HG03135 (cell line): ENCODE results near the gene CAPN13.

Experiments used
- ATAC-seq: cut with Tn5 transposase; IDR thresholded peaks from one replicate; pipeline ENCODE4 v1.9.1; 2021; ENCODE audit warnings: mild to moderate bottlenecking, moderate library complexity; ENCODE audit not compliant: unreplicated experiment

Gene CAPN13

DNA sequence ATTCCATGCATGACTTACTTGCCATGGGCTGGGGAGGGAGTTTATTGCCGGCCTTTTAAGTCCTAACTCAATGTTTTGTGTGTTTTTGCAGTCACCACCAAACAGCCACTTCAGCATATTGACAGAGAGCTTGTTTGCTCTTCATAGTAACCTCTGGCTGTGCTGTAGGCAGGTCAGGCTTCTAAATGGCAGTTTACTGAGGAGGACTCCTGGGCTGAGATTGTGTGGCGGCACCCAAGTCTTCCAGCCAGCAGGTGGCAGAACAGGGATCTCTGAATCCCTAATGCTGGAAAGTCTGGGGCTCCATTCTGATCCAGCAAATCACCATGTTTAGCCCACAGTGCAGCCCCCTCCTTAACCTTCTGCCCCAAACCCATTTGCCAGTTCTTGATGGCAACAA, 121.2 kb downstream of the CAPN13 start:
- no peak for ATAC-seq

DNA sequence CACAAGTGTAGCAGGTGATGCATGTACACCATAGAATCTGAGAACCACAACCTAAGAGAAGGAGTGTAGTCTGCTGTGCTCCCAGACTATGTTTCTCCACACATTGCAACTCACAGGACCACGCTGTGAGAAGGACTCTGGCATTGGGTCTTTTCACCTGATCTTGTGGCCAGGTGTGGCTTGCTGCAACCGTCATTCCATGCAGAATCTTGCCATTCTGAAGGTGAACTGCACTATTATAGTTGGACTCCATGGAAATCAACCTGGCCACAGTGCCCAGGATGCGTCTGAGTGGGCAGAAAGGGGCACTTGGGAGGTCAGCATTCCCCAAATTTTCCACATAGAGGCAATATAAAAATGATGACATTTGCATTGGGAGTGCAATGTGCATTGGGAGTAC, 122.2 kb downstream of the CAPN13 start:
- ATAC-seq: no peak

DNA sequence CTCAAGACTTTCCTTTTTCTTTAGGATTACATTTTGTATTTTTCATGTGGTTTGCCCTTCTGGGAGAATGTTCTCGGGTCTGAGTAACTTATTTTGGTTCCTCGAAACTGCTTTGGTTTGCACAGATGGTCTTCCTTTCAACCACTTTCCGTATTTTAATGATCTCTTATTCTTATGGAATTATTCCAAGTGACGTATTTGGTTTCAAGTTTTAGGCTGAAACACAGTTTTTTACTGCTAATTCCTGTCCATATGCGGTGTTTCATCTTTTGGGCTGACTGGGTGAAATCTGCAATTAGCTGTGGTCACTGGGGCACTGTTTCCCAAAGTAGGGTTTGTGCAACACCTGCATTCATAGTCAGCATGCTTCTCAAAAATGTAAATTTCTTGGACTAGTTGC, 122.7 kb downstream of the CAPN13 start:
- no peak for ATAC-seq

DNA sequence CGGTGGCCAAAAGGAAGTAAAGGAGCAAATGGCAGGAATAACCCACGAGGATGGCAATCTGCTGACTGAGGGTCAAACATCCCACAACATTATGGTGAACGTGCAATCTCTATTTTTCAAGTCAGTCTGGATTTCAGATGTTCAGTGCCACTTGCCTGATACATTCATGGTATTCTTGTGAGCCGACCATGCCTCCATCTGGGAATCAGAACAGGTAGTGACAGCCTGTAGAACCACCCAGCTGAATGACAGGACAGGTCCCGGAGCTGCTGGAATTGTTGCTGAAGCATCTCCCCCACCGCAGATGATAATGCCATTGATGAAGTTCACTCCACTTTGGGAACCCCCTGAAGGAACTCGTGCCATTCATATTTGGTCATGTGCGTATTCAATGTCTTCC, 123.2 kb downstream of the CAPN13 start:
- no peak for ATAC-seq

DNA sequence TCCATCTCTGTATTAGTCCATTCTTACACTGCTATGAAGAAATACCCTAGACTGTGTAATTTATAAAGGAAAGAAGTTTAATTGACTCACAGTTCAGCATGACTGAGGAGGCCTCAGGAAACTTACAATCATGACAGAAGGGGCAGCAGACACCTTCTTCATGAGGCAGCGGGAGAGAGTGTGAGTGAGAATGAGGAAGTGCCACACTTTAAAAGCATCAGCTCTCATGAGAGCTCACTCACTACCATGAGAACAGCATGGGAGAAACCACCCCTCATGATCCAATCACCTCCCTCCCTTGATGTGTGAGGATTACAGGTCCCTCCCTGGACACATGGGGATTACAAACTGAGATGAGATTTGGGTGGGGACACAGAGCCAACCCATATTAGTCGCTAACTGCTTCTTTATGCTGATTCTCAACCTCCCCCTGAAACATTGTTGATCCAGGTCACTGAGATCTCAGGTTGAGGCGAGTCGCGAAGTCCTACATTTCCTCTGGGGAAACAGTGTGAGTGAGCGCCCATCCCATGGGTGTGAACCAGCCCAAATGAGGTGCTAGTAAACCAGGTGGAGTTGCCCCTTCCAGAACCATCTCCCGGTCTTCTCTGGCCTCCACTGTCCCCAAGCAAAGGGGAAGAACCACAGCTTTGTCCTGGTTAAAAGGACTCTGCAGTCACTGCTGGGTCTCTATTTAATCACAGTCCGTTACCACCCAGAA, 123.8 kb downstream of the CAPN13 start:
- ATAC-seq: no peak

DNA sequence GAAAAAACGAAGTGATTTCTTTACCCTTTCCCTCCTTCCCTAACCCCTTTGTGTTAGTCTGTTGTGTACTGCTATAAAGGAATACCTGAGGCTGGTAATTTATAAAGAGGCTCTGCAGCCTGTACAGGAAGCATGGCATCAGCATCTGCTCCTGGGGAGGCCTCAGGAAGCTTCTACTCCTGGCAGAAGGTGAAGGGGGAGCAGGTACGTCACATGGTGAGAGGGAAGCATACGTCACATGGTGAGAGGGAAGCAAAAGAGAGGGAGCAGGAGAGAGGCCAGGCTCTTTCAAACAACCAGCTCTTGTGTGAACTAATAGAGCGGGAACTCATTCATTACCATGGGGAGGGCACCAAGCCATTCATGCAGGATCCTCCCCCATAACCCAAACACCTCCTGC, 126.2 kb downstream of the CAPN13 start:
- ATAC-seq: no peak

DNA sequence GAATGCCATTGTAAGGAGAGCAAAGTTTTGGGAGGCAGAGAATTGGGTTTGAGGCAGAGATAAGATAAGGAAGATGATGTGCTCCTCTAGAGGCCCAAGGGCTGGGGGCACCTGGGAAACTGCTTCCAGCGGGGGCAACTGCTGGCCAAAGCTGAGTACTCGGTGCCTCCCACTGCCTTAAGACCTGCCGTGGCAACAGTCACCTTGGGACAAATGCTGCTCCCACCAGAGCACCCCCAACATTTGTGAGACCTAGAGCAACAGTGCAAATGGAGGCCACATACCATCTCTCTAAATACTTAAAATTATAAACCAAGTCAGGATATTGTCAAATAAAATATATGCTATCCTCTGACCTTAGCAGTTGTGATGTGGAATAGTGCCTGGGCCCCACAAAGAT, 127.1 kb downstream of the CAPN13 start:
- ATAC-seq: no peak

DNA sequence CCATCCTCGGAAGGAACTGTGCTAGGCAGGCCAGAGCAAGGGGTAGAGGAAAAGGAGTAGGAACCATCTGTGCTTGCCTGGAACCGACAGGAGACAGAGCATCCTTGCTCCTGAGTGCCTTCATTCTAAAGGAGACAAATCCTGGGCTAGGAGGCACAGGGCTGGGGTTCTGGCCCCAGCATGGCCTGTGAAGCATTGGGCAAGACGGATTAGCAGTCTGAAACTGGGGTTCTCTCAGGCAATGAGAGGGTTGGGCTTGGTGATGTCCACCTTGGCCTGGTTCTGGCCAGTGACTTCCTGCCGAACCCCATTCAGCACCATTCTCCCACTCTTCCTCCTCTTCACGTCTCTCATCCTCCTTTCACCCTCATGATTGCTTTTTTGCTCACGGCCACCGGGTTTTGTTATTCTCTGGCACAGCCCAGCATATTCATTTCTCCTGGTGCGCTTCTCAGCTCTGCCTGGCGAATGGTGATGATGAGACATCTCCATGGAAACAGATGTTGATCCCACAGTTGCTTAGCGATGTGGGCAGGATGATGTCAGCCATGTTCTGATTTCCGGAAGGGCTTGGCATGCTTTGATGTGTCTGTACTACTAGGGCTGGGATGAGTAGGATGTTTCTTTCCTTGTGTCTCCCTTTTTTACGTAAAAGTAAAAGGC, 127.7 kb downstream of the CAPN13 start:
- no peak for ATAC-seq

DNA sequence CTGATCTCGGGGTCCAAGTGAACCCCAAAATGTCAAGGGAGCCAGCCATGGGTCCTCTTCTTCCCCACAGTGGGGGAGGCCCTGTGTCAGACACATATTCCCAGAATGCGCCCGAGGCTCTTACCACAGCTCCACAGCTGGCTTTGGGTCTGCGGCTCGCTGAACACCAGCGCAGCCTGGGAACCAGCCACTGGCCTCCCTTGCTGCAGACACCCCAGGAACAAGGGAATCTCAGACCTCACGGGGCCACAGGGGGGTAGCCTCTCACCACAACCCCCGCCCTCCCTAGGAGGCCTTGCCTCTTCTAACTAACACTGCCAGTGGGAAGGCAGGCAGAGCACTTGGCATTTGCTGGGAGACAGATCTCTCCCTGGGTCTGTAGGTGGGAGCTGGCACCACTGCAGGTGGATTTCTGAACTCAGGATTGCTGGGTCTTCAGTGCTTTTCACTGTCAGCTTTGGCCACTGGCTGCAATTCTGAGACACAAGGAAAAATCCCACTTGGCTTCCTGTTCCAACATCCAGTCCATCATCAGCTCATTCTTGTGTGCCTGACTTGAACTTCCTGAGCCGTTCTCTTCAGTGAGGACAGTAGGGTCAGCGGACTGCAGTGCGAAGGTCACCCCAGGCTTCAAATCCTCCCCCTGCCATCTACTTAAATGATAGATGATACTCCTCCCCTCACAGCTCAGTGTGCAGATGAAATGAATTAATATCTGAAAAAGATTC, 128.7 kb downstream of the CAPN13 start:
- no peak for ATAC-seq

DNA sequence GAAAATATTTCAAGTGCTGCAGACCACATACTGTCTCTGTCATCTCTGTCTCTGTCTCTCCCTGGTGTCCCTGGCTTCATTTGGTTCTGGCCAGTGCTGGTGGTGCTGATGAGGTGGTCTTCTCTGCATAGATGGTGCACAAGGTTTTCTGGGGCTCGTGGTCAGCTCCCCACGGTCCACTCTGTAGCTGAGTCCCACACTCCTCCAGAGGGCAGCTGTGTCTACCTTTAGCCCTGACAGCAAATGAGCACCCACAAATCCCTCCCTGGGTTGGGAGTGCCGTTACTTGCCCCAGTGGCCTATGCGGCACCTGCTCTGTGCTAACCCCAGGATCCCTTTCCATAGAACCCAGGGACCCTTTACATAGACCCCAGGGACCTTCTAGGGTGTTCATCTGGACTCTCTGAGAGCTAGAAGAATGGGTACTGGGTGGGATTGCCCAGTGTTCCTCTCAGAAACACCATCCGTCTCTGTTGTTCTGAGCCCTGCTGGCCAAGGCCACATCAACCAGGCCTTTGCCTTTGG, 129.3 kb downstream of the CAPN13 start:
- no peak for ATAC-seq

DNA sequence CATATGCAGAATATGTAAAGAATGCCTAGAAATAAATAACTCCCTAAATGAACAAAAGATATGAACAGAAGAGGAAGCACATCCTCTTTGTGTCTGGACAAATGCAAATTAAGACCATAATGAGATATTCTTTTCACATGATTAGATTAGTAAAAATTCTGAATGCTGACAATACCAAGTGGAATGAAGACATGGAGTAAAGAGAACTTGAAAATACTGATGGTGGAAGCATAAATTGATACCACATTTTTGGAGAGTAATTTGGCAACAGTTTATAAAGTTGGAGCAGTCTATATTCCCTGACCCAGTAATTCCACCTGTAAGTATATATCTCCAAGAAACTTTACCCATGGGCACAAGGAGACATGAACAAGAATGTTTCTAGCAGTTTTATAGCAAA, 130.0 kb downstream of the CAPN13 start:
- no peak for ATAC-seq

DNA sequence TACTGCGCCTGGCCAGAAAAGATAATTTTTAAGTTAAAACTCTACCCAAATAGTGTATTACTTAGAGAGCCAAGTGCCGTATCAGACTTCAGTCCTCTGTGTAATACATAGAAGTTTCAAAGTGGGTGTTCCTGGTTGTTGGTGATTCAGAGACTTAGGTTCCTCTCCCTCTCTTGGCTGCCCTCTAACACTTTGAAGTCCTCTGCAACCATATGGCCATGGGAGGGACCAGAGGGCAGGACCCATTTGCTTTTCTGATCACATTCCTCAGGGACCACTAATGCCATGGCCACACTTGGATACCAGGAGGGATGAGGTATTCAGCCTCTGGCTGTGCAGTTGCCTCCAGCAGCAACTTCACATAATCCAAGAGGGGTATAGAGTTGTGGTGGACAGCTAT, 131.5 kb downstream of the CAPN13 start:
- ATAC-seq: no peak

DNA sequence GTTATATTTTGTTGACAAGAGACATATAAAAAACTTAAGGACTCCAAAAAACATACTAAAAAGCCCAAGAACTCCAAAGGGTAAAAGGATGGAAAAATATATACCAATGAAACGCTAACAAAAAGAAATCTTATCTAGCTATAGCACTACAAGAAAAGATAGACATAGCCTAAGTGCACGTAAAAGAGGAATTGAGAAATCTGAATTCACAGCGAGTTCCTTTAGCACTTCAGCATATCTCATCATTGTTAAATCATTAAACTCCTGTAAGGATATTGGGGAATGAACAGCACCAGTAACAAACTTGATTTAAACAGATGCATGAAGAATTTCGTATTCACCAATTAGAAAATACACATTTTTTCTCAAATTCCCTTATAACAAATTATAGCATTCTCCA, 134.1 kb downstream of the CAPN13 start:
- no peak for ATAC-seq
